NCI-H146 treated with DMSO at 0.1 percent for 48 hours (cell line): Measurements from ENCODE around the gene CCDC121.

Source experiments
- DNase-seq: peaks from one replicate; lab custom pipeline; 2025; ENCODE audit not compliant: unreplicated experiment; lab: John Stamatoyannopoulos, UW

CCDC121 gene

DNA sequence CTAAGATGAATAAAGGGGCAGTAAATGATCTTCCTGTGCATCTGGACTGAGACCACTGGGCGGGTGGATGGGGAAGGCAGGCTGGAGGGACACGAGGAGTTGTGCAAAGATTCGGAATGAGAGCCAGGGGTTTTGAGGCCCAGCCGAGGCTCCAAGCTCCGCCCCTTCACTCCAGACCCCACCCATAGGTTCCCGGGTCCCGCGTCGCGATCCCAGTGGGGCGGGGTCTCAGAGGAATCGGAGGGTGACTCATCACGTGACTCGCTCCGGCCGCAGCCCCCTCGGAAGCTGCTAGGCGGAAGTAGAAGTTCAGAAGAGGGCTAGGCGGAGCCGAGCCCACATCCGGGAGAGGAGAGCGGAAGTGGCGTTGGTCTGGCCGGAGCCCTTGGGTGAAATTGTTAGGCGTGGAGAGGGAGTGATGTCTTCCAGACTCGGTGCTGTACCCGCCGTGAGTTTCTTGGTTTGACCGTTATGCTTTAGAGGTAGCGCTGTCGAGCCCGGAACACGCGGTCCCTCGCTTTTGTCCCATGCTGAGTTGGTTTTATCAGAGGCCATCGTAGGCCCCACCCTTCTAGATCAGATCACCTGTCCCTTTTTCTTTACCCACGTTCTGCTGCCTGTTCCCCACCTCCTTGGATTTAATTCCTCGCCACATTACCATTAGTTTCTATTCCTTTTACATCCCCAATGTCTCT is 46.0 kb downstream of the CCDC121 start, which contains the start of gene ZNF512:
Gene ZNF512, plus strand, starts transcription at position 348 of the 695 bp plus-strand sequence. Its CDS starts 71 bp downstream, at position 419.
- DNase-seq, result peak; percentile 91

- DNase-seq, result no peak
Observed at GRCh38 chr2:27582129-27582694, 46.6 kb downstream of the CCDC121 start.

DNA sequence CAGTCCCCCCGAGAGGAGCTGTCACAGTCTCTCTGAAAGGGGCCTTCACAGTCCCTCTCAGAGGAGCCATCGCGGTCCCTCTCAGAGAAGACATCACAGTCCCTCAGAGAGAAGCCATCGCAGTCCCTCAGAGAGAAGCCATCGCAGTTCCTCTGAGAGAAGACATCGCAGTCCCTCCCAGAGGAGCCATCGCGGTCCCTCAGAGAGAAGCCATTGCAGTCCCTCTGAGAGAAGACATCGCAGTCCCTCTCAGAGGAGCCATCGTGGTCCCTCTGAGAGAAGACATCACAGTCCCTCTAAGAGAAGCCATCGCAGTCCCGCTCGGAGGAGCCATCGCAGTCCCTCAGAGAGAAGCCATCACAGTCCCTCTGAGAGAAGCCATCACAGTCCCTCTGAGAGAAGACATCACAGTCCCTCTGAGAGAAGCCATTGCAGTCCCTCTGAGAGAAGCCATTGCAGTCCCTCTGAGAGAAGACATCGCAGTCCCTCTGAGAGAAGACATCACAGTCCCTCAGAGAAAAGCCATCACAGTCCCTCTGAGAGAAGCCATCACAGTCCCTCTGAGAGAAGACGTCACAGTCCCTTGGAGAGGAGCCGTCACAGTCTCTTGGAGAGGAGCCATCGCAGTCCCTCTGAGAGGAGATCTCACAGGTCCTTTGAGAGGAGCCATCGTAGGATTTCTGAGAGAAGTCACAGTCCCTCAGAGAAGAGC is 47.2 kb downstream of the CCDC121 start:
- no peak for DNase-seq
